Esophagus squamous epithelium (tissue), 4 donors: Measurements from ENCODE around the gene CAPN8.

Source experiments
- POLR2A ChIP-seq, 4 donors: fragments of 450-650 bp; IDR thresholded peaks; one replicate each; pipeline ENCODE4 v1.6.1; 2017; ENCODE audit warnings: antibody characterized with exemption in 4 of 4, mild to moderate bottlenecking in 4 of 4, moderate library complexity in 3 of 4
- TF ChIP-seq, protein P1 (sequence below), 6 experiments: fragments of 450-650 bp in 4 of 6; fragments of 200-600 bp in 2 of 6; sonication (generic) in 2 of 6; IDR thresholded peaks; one replicate each; pipeline ENCODE4 v1.5.1; 2016 to 2019; ENCODE audit warnings: antibody characterized with exemption in 6 of 6, mild to moderate bottlenecking in 4 of 6, moderate library complexity in 4 of 6

- TF ChIP-seq, protein P1, sequence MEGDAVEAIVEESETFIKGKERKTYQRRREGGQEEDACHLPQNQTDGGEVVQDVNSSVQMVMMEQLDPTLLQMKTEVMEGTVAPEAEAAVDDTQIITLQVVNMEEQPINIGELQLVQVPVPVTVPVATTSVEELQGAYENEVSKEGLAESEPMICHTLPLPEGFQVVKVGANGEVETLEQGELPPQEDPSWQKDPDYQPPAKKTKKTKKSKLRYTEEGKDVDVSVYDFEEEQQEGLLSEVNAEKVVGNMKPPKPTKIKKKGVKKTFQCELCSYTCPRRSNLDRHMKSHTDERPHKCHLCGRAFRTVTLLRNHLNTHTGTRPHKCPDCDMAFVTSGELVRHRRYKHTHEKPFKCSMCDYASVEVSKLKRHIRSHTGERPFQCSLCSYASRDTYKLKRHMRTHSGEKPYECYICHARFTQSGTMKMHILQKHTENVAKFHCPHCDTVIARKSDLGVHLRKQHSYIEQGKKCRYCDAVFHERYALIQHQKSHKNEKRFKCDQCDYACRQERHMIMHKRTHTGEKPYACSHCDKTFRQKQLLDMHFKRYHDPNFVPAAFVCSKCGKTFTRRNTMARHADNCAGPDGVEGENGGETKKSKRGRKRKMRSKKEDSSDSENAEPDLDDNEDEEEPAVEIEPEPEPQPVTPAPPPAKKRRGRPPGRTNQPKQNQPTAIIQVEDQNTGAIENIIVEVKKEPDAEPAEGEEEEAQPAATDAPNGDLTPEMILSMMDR (IDR thresholded peaks at IDR 0.05) = no peak
- TF ChIP-seq POLR2A (IDR thresholded peaks at IDR 0.05) = no peak
These were observed 45.0 kb upstream of the CAPN8 start for GRCh38 chr1:223710179-223711133.
